H1 (cell line): ENCODE measurements around the gene SMIM24.

Experiments
- BCL11A ChIP-seq, 2 experiments: IDR thresholded peaks; one replicate each; pipeline ENCODE4 v1.6.1; 2011; ENCODE audit warnings: low read depth in 2 of 2, low read length in 2 of 2, mild to moderate bottlenecking in 2 of 2
- BRCA1 ChIP-seq: IDR thresholded peaks from 2 replicates; pipeline ENCODE4 v1.6.1; 2012; ENCODE audit warnings: low read depth, low read length, improper control_type of control experiment
- CEBPB ChIP-seq: IDR thresholded peaks from 2 replicates; pipeline ENCODE4 v1.6.1; 2012; ENCODE audit warnings: low read depth, low read length
- MAFK ChIP-seq: IDR thresholded peaks from 2 replicates; pipeline ENCODE4 v1.6.1; 2012; ENCODE audit warnings: low read depth, mild to moderate bottlenecking, improper control_type of control experiment, low read length
- POLR2A ChIP-seq, 2 experiments: IDR thresholded peaks; 1 replicate in 1 of 2; 2 replicates in 1 of 2; pipeline ENCODE4 v1.6.1; 2011; ENCODE audit warnings: low read depth in 2 of 2, low read length in 2 of 2, mild to moderate bottlenecking in 2 of 2; ENCODE audit errors: control extremely low read depth in 1 of 2
- RFX5 ChIP-seq: IDR thresholded peaks from 2 replicates; pipeline ENCODE4 v1.6.1; 2011; ENCODE audit warnings: low read depth, low read length, improper control_type of control experiment, borderline replicate concordance
- SUZ12 ChIP-seq: fragments of 200-600 bp; sonication (generic); IDR thresholded peaks from 2 replicates; pipeline ENCODE4 v1.6.1; 2012; ENCODE audit warnings: mild to moderate bottlenecking, inconsistent platforms, low read length, moderate library complexity, mixed read lengths
- TAF1 ChIP-seq: IDR thresholded peaks from 2 replicates; pipeline ENCODE4 v1.6.1; 2011; ENCODE audit warnings: mild to moderate bottlenecking, low read depth, low read length
- TF ChIP-seq, protein P1 (sequence below), 3 experiments: IDR thresholded peaks; 1 replicate in 2 of 3; 2 replicates in 1 of 3; pipeline versions ENCODE4 v1.5.1 to v1.6.1; 2011; ENCODE audit warnings: low read length in 3 of 3, mild to moderate bottlenecking in 3 of 3, inconsistent platforms in 2 of 3, low read depth in 1 of 3, moderate library complexity in 1 of 3; ENCODE audit not compliant: insufficient read depth in 1 of 3; ENCODE audit errors: control extremely low read depth in 1 of 3
- TF ChIP-seq, protein P2 (sequence below): IDR thresholded peaks from 2 replicates; pipeline ENCODE4 v1.6.1; 2011; ENCODE audit warnings: low read depth, mild to moderate bottlenecking, low read length; ENCODE audit not compliant: insufficient read depth

DNA sequence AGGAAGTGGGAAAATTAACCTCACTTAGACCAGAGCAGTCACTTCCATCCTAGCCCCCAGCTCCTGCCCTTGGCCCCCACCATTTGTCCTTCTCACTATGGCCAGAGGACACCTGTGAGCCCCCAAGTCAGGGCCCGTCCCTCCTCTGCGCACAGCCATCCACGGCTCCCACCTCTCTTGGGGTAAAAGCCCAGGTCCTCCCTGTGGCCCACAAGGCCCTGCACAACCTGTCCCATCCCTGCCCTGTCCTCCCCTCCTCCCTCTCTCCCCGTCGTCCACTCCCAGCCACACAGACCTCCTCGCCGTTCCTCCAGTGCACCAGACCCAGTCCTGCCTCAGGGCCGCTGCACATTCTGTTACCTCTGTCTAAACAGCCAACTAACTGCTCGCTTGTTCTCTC is 53.9 kb downstream of the SMIM24 start:
- no peak for TF ChIP-seq RFX5
- TF ChIP-seq, protein P1, sequence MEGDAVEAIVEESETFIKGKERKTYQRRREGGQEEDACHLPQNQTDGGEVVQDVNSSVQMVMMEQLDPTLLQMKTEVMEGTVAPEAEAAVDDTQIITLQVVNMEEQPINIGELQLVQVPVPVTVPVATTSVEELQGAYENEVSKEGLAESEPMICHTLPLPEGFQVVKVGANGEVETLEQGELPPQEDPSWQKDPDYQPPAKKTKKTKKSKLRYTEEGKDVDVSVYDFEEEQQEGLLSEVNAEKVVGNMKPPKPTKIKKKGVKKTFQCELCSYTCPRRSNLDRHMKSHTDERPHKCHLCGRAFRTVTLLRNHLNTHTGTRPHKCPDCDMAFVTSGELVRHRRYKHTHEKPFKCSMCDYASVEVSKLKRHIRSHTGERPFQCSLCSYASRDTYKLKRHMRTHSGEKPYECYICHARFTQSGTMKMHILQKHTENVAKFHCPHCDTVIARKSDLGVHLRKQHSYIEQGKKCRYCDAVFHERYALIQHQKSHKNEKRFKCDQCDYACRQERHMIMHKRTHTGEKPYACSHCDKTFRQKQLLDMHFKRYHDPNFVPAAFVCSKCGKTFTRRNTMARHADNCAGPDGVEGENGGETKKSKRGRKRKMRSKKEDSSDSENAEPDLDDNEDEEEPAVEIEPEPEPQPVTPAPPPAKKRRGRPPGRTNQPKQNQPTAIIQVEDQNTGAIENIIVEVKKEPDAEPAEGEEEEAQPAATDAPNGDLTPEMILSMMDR (IDR thresholded peaks at IDR 0.05; ENCODE audit: control extremely low read depth in 1 of 3, insufficient read depth in 1 of 3, low read depth in 1 of 3, low read length in 3 of 3): no peak
- TF ChIP-seq TAF1: no peak
- no peak for TF ChIP-seq SUZ12
- TF ChIP-seq POLR2A (IDR thresholded peaks at IDR 0.05; ENCODE audit: control extremely low read depth in 1 of 2, low read depth in 2 of 2, low read length in 2 of 2): no peak
- no peak for TF ChIP-seq BCL11A (IDR thresholded peaks at IDR 0.05; ENCODE audit: low read depth in 2 of 2, low read length in 2 of 2)
- TF ChIP-seq MAFK: no peak
- TF ChIP-seq BRCA1: no peak
- no peak for TF ChIP-seq CEBPB
- TF ChIP-seq, protein P2, sequence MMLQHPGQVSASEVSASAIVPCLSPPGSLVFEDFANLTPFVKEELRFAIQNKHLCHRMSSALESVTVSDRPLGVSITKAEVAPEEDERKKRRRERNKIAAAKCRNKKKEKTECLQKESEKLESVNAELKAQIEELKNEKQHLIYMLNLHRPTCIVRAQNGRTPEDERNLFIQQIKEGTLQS: no peak
